Smooth muscle cell (in vitro differentiated cells): ENCODE results near the gene TEX38. TPM values are rescaled to one million over a fixed set of nuclear protein-coding genes. Genes with fewer than 3 reads are reported as not detected.

ENCODE experiments used
- DNase-seq: peaks from one replicate; lab custom pipeline; 2025; ENCODE audit not compliant: unreplicated experiment; lab: John Stamatoyannopoulos, UW
- H2AFZ ChIP-seq: fragments of 200-600 bp; sonication (generic); 2 replicates; pipeline ENCODE4 v1.6.0; 2016; ENCODE audit warnings: antibody characterized with exemption, low read depth, mild to moderate bottlenecking
- H3F3A ChIP-seq: fragments of 200-600 bp; sonication (generic); 2 replicates; pipeline ENCODE4 v1.6.0; 2017; ENCODE audit warnings: antibody characterized with exemption, low read depth
- H3K27ac ChIP-seq: fragments of 200-600 bp; sonication (generic); 2 replicates; pipeline ENCODE4 v1.5.1; 2016; ENCODE audit warnings: low read depth, mild to moderate bottlenecking
- H3K27me3 ChIP-seq: fragments of 200-600 bp; sonication (generic); 2 replicates; pipeline ENCODE4 v1.6.1; 2016; ENCODE audit warnings: low read depth, mild to moderate bottlenecking
- H3K36me3 ChIP-seq: fragments of 200-600 bp; sonication (generic); 2 replicates; pipeline ENCODE4 v1.5.1; 2016; ENCODE audit warnings: low read depth
- H3K4me1 ChIP-seq: fragments of 200-600 bp; sonication (generic); 2 replicates; pipeline ENCODE4 v1.5.1; 2016; ENCODE audit warnings: low read depth
- H3K4me2 ChIP-seq: fragments of 200-600 bp; sonication (generic); 2 replicates; pipeline ENCODE4 v1.6.0; 2016; ENCODE audit warnings: mild to moderate bottlenecking
- H3K4me3 ChIP-seq: fragments of 200-600 bp; sonication (generic); 2 replicates; pipeline ENCODE4 v1.5.1; 2016; ENCODE audit warnings: mild to moderate bottlenecking
- H3K79me2 ChIP-seq: fragments of 200-600 bp; sonication (generic); 2 replicates; pipeline ENCODE4 v1.6.0; 2016; ENCODE audit warnings: low read depth, mild to moderate bottlenecking
- H3K9ac ChIP-seq: fragments of 200-600 bp; sonication (generic); 2 replicates; pipeline ENCODE4 v1.6.0; 2016; ENCODE audit warnings: low read depth
- H3K9me3 ChIP-seq: fragments of 200-600 bp; sonication (generic); replicated peaks from 2 replicates; pipeline ENCODE4 v1.5.1; 2016; ENCODE audit warnings: low read depth
- H4K20me1 ChIP-seq: fragments of 200-600 bp; sonication (generic); 2 replicates; pipeline ENCODE4 v1.6.0; 2016; ENCODE audit warnings: low read depth
- WGBS: methylation state at CpG from one replicate; pipeline ENCODE4 v1.1.7; 2016; ENCODE audit warnings: low lambda C conversion rate; 5-methylcytosine and 5-hydroxymethylcytosine counted together
- polyA plus RNA-seq: library from polyadenylated mRNA; unstranded; fragments of >200 nt; fragmentation: Nextera tagmentation; extraction: Ambion mirVana; gene quantifications from 2 replicates; pipeline ENCODE4 v1.2.1, GENCODE V29; 2016
- total RNA-seq: library from RNA; depleted of rRNA; stranded (reverse); fragments of >200 nt; gene quantifications from 2 replicates; pipeline ENCODE4 v1.2.3, GENCODE V29; 2014
- TF ChIP-seq, protein P1 (sequence below): fragments of 200-600 bp; sonication (generic); IDR thresholded peaks from 2 replicates; pipeline ENCODE4 v1.5.1; 2017; ENCODE audit warnings: borderline replicate concordance, mild to moderate bottlenecking, antibody characterized with exemption; ENCODE audit not compliant: insufficient read depth, poor library complexity, severe bottlenecking

The TEX38 gene
- total and polyA plus RNA-seq, 2 experiments from 2014 or later: not detected

DNA sequence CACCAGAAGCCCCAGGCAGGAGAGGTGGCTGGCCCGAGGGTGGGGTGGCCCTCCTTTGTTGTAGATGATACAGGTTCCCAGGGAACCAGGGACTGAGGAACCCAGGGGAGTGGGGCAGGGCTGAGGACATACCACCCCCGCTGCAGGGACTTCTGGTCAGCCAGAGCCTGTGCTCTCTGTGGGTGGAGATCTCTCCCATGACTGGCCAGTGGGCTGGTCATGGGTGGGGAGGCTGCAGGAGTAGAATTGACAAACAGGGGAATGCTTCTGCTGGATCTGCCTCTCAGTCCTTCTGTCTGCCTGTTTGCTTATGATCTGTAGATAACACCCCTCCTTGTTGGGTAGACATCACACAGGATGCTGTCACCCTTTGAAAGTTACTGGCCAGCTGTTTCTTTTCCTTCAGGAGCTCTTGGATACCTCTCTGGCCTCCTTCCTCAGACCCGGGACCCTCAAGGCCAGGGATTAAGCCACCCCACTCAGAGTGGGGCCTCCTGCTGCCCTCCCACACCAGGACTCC lies 50.1 kb downstream of the TEX38 start:
- H3K4me1 ChIP-seq: peaks cover 13% of the 10 kb centered on the region

More for the DNA sequence above, 50.1 kb downstream of the TEX38 start:
- Histone ChIP-seq H3K4me2 (no peak overlapping the region), H3F3A (no peaks in the 10 kb centered on the region), H3K4me3 (no peak overlapping the region), H3K79me2 (peaks cover 21% of the 10 kb centered on the region), H2AFZ (no peak overlapping the region), H3K27ac (no peak overlapping the region), H3K27me3 (no peaks in the 10 kb centered on the region), H3K36me3 (no peaks in the 10 kb centered on the region), H4K20me1 (peaks cover 13% of the 10 kb centered on the region), H3K9me3 (no peaks in the 10 kb centered on the region), H3K9ac (no peak overlapping the region)
- WGBS: 81% methylated on average over 3 of the region's 3 CpGs
- TF ChIP-seq, protein P1, sequence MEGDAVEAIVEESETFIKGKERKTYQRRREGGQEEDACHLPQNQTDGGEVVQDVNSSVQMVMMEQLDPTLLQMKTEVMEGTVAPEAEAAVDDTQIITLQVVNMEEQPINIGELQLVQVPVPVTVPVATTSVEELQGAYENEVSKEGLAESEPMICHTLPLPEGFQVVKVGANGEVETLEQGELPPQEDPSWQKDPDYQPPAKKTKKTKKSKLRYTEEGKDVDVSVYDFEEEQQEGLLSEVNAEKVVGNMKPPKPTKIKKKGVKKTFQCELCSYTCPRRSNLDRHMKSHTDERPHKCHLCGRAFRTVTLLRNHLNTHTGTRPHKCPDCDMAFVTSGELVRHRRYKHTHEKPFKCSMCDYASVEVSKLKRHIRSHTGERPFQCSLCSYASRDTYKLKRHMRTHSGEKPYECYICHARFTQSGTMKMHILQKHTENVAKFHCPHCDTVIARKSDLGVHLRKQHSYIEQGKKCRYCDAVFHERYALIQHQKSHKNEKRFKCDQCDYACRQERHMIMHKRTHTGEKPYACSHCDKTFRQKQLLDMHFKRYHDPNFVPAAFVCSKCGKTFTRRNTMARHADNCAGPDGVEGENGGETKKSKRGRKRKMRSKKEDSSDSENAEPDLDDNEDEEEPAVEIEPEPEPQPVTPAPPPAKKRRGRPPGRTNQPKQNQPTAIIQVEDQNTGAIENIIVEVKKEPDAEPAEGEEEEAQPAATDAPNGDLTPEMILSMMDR: no peak
- no peak for DNase-seq

Other genes with a start within 250 kb of the TEX38 start
- gene DMBX1, start 182.0 kb upstream of the TEX38 start, total RNA-seq: not detected in 2 replicates
- not detected in 2 replicates for gene DMBX1, start 182.0 kb upstream of the TEX38 start, polyA plus RNA-seq
- not detected in 2 replicates for gene KNCN, start 120.2 kb upstream of the TEX38 start, total RNA-seq
- gene KNCN, start 120.2 kb upstream of the TEX38 start, polyA plus RNA-seq: not detected in 2 replicates
- gene MKNK1, start 67.6 kb upstream of the TEX38 start, total RNA-seq: 17.9 and 18.7 TPM in 2 replicates
- gene MKNK1, start 67.6 kb upstream of the TEX38 start, polyA plus RNA-seq: 11.7 and 17.2 TPM in 2 replicates
- 5.3 and 9.3 TPM in 2 replicates for gene MOB3C, start 55.0 kb upstream of the TEX38 start, total RNA-seq
- gene MOB3C, start 55.0 kb upstream of the TEX38 start, polyA plus RNA-seq: 5.5 and 8.8 TPM in 2 replicates
- gene ATPAF1, start 3.5 kb upstream of the TEX38 start, total RNA-seq: 22.2 and 30.8 TPM in 2 replicates
- 31.2 and 35.3 TPM in 2 replicates for gene ATPAF1, start 3.5 kb upstream of the TEX38 start, polyA plus RNA-seq
- 62.8 and 69.6 TPM in 2 replicates for gene EFCAB14, start 47.3 kb downstream of the TEX38 start, total RNA-seq
- gene EFCAB14, start 47.3 kb downstream of the TEX38 start, polyA plus RNA-seq: 28.6 and 29.4 TPM in 2 replicates
- gene CYP4B1, start 127.2 kb downstream of the TEX38 start, total RNA-seq: not detected in 2 replicates
- gene CYP4B1, start 127.2 kb downstream of the TEX38 start, polyA plus RNA-seq: 0.13 TPM in 1 of 2 replicates, not detected in the other